ENCODE data around the gene IFNW1.
"Not testable (repeated sequence)": the region's sequence is repeated elsewhere in the genome, so short reads cannot be mapped to it uniquely, and the experiment has no call there.

The IFNW1 gene

GRCh38 chr9:21141427-21141882, at the start of gene IFNW1:
TSS of gene IFNW1 (minus strand) at chr9:21141832. CDS start at chr9:21141570, 262 bp downstream.
- Mint-ChIP-seq H3K27me3 (ENCODE audit: low read depth) (peaks cover 15% of the 10 kb centered on the region), H3K36me3 (ENCODE audit: low read depth) (peaks cover 20% of the 10 kb centered on the region), H3K9me3 (peaks cover 26% of the 10 kb centered on the region), H3K27ac (no peak within 1 kb of the TSS), H3K4me1 (ENCODE audit: low read depth) (peaks cover 33% of the 10 kb centered on the region), H3K4me3 (no peak within 1 kb of the TSS)
- no peak for DNase-seq (ENCODE audit: low spot score)

GRCh38 chr9:21187487-21187886, 45.9 kb upstream of the IFNW1 start, which contains the start of gene IFNA4:
TSS of gene IFNA4 (minus strand) at chr9:21187587. CDS start at chr9:21187531, 56 bp downstream.
- not testable (repeated sequence) for H3K4me3 Mint-ChIP-seq; H3K27ac Mint-ChIP-seq; H3K9me3 Mint-ChIP-seq; DNase-seq (ENCODE audit: low spot score); H3K36me3 Mint-ChIP-seq (ENCODE audit: low read depth)
- peaks cover 34% of the 10 kb centered on the region for H3K27me3 Mint-ChIP-seq (ENCODE audit: low read depth)
- peaks cover 12% of the 10 kb centered on the region for H3K4me1 Mint-ChIP-seq (ENCODE audit: low read depth)

GRCh38 chr9:21182810-21183736, 41.4 kb upstream of the IFNW1 start:
- H3K9me3 Mint-ChIP-seq, result not testable (repeated sequence)

GRCh38 chr9:21174671-21175070, 33.0 kb upstream of the IFNW1 start:
- peaks cover 55% of the 10 kb centered on the region for H3K27me3 Mint-ChIP-seq (ENCODE audit: low read depth)
- no peaks in the 10 kb centered on the region for H3K36me3 Mint-ChIP-seq (ENCODE audit: low read depth)
- H3K4me1 Mint-ChIP-seq (ENCODE audit: low read depth), result peaks cover 5% of the 10 kb centered on the region
- H3K4me3 Mint-ChIP-seq, result no peak overlapping the region
- H3K9me3 Mint-ChIP-seq, result no peaks in the 10 kb centered on the region
- no peak overlapping the region for H3K27ac Mint-ChIP-seq
- DNase-seq (ENCODE audit: low spot score), result no peak

More at GRCh38 chr9:21182810-21183736, 41.4 kb upstream of the IFNW1 start:
- H3K27ac Mint-ChIP-seq; H3K36me3 Mint-ChIP-seq (ENCODE audit: low read depth); H3K4me1 Mint-ChIP-seq (ENCODE audit: low read depth); DNase-seq (ENCODE audit: low spot score): not testable (repeated sequence)
- Mint-ChIP-seq H3K4me3 (peak overlapping the region; percentile 27), H3K27me3 (ENCODE audit: low read depth) (peaks cover 21% of the 10 kb centered on the region)

- Mint-ChIP-seq H3K36me3 (ENCODE audit: low read depth) (no peaks in the 10 kb centered on the region), H3K4me1 (ENCODE audit: low read depth) (peaks cover 5% of the 10 kb centered on the region), H3K9me3 (no peaks in the 10 kb centered on the region), H3K27me3 (ENCODE audit: low read depth) (peaks cover 62% of the 10 kb centered on the region), H3K27ac (no peak overlapping the region), H3K4me3 (no peak overlapping the region)
- no peak for DNase-seq (ENCODE audit: low spot score)
These were observed 30.5 kb upstream of the IFNW1 start for GRCh38 chr9:21172156-21172555.

- Mint-ChIP-seq H3K27ac (no peak overlapping the region), H3K9me3 (no peaks in the 10 kb centered on the region), H3K4me3 (no peak overlapping the region), H3K27me3 (ENCODE audit: low read depth) (peaks cover 62% of the 10 kb centered on the region), H3K36me3 (ENCODE audit: low read depth) (no peaks in the 10 kb centered on the region), H3K4me1 (ENCODE audit: low read depth) (peaks cover 5% of the 10 kb centered on the region)
- DNase-seq (ENCODE audit: low spot score), result no peak
These were observed 29.7 kb upstream of the IFNW1 start for GRCh38 chr9:21171351-21171750.

- not testable (repeated sequence) for H3K9me3 Mint-ChIP-seq; H3K4me3 Mint-ChIP-seq; DNase-seq (ENCODE audit: low spot score); H3K36me3 Mint-ChIP-seq (ENCODE audit: low read depth); H3K27ac Mint-ChIP-seq
- Mint-ChIP-seq H3K4me1 (ENCODE audit: low read depth) (peaks cover 18% of the 10 kb centered on the region), H3K27me3 (ENCODE audit: low read depth) (peaks cover 43% of the 10 kb centered on the region)
These were observed 24.9 kb upstream of the IFNW1 start, which contains the start of gene IFNA21 for GRCh38 chr9:21166560-21166959. TSS of gene IFNA21 (minus strand) at chr9:21166660. CDS start at chr9:21166612, 48 bp downstream.

GRCh38 chr9:21165516-21165915, 23.9 kb upstream of the IFNW1 start:
- H3K4me1 Mint-ChIP-seq (ENCODE audit: low read depth), result peaks cover 28% of the 10 kb centered on the region
- H3K9me3 Mint-ChIP-seq, result peaks cover 9% of the 10 kb centered on the region
- H3K27me3 Mint-ChIP-seq (ENCODE audit: low read depth), result peaks cover 33% of the 10 kb centered on the region
- no peak for DNase-seq (ENCODE audit: low spot score)
- no peak overlapping the region for H3K4me3 Mint-ChIP-seq
- no peak overlapping the region for H3K27ac Mint-ChIP-seq
- peaks cover 9% of the 10 kb centered on the region for H3K36me3 Mint-ChIP-seq (ENCODE audit: low read depth)

GRCh38 chr9:21160178-21160577, 18.5 kb upstream of the IFNW1 start:
- Mint-ChIP-seq H3K9me3 (peaks cover 28% of the 10 kb centered on the region), H3K4me3 (peak overlapping the region; percentile 77), H3K27me3 (ENCODE audit: low read depth) (no peaks in the 10 kb centered on the region), H3K4me1 (ENCODE audit: low read depth) (peaks cover 58% of the 10 kb centered on the region), H3K27ac (peak overlapping the region; percentile 17), H3K36me3 (ENCODE audit: low read depth) (peaks cover 18% of the 10 kb centered on the region)
- DNase-seq (ENCODE audit: low spot score), result peak; percentile 37

- Mint-ChIP-seq H3K9me3 (peaks cover 19% of the 10 kb centered on the region), H3K27me3 (ENCODE audit: low read depth) (peaks cover 11% of the 10 kb centered on the region), H3K4me3 (no peak overlapping the region), H3K4me1 (ENCODE audit: low read depth) (peaks cover 38% of the 10 kb centered on the region), H3K27ac (no peak overlapping the region), H3K36me3 (ENCODE audit: low read depth) (peaks cover 9% of the 10 kb centered on the region)
- DNase-seq (ENCODE audit: low spot score), result no peak
These were observed 13.9 kb upstream of the IFNW1 start for GRCh38 chr9:21155501-21155900.

GRCh38 chr9:21154018-21154608, 12.5 kb upstream of the IFNW1 start:
- peaks cover 11% of the 10 kb centered on the region for H3K36me3 Mint-ChIP-seq (ENCODE audit: low read depth)
- peak overlapping the region; percentile 7 for H3K4me3 Mint-ChIP-seq
- H3K27ac Mint-ChIP-seq, result no peak overlapping the region
- H3K4me1 Mint-ChIP-seq (ENCODE audit: low read depth), result peaks cover 28% of the 10 kb centered on the region
- peaks cover 19% of the 10 kb centered on the region for H3K9me3 Mint-ChIP-seq
- DNase-seq (ENCODE audit: low spot score), result no peak
- H3K27me3 Mint-ChIP-seq (ENCODE audit: low read depth), result peaks cover 17% of the 10 kb centered on the region

- no peak for DNase-seq (ENCODE audit: low spot score)
- no peak overlapping the region for H3K4me3 Mint-ChIP-seq
- H3K4me1 Mint-ChIP-seq (ENCODE audit: low read depth), result peaks cover 24% of the 10 kb centered on the region
- H3K9me3 Mint-ChIP-seq, result peaks cover 22% of the 10 kb centered on the region
- H3K27ac Mint-ChIP-seq, result no peak overlapping the region
- peaks cover 18% of the 10 kb centered on the region for H3K27me3 Mint-ChIP-seq (ENCODE audit: low read depth)
- H3K36me3 Mint-ChIP-seq (ENCODE audit: low read depth), result peaks cover 10% of the 10 kb centered on the region
These were observed 11.8 kb upstream of the IFNW1 start for GRCh38 chr9:21153336-21154017.

GRCh38 chr9:21144603-21145002, 3.0 kb upstream of the IFNW1 start:
- Mint-ChIP-seq H3K36me3 (ENCODE audit: low read depth) (peaks cover 37% of the 10 kb centered on the region), H3K27ac (peak overlapping the region; percentile 87), H3K4me3 (peak overlapping the region; percentile 48), H3K27me3 (ENCODE audit: low read depth) (peaks cover 11% of the 10 kb centered on the region), H3K9me3 (peaks cover 52% of the 10 kb centered on the region), H3K4me1 (ENCODE audit: low read depth) (peaks cover 35% of the 10 kb centered on the region)
- DNase-seq (ENCODE audit: low spot score), result no peak

All from T-helper 2 cell treated with Interferon-gamma antibody and Interleukin-4, amounts not matched to agents 5 μg/mL and 100 μg/mL, for 36 hours (primary cell).